Pancreas (tissue), 10 donors: Measurements from ENCODE around the gene RFX8. TPM values are rescaled to one million over a fixed set of nuclear protein-coding genes. Genes with fewer than 3 reads are reported as not detected.

Experiments used
- ATAC-seq, 4 donors: fragments of 200-7000 bp; cut with Tn5 transposase; one replicate each; pipeline versions ENCODE4 v1.8.0 to v1.9.1; 2020; ENCODE audit warnings: mild to moderate bottlenecking in 4 of 4, moderate library complexity in 4 of 4
- DNase-seq, 6 donors: peaks; one replicate each; pipeline ENCODE4 v3.0.0-alpha.2; 2020
- FAIRE-seq: peaks from 2 replicates; lab custom pipeline; 2012; peaks lifted over from hg19 to GRCh38; lab: Jason Lieb, UNC
- H3K27ac ChIP-seq, 4 donors: fragments of 200-600 bp; sonication (generic); 1 replicate in 3 of 4; 2 replicates in 1 of 4; pipeline versions ENCODE4 v1.5.0 to v1.8.0; 2020
- H3K27me3 ChIP-seq, 4 donors: fragments of 200-600 bp; one replicate each; pipeline ENCODE4 v1.8.0; 2021
- H3K36me3 ChIP-seq, 3 donors: fragments of 200-600 bp; sonication (generic) in 1 of 3; one replicate each; pipeline versions ENCODE4 v1.5.0 to v1.8.0; 2020 to 2021
- H3K4me1 ChIP-seq, 3 donors: fragments of 200-600 bp; one replicate each; pipeline ENCODE4 v1.8.0; 2021
- H3K4me3 ChIP-seq, 4 donors: fragments of 200-600 bp; sonication (generic) in 2 of 4; one replicate each; pipeline versions ENCODE4 v1.5.0 to v1.8.0; 2020 to 2021
- H3K9me3 ChIP-seq, 4 donors: fragments of 200-600 bp; one replicate each; pipeline ENCODE4 v1.8.0; 2021
- CTCF ChIP-seq, 4 donors: fragments of 200-600 bp; sonication (generic) in 3 of 4; IDR thresholded peaks; one replicate each; pipeline versions ENCODE4 v1.5.0 to v1.8.0; 2021; ENCODE audit warnings: antibody characterized with exemption in 4 of 4
- WGBS, 2 donors: extraction: QIAGEN DNeasy Blood & Tissue Kit; methylation state at CpG; one replicate each; pipeline ENCODE4 v1.1.7; 2013; 5-methylcytosine and 5-hydroxymethylcytosine counted together
- intact Hi-C, 3 donors: fragments of 100-400 bp; cut with DNase I; formaldehyde crosslinking; loops; one replicate each; pipeline versions ENCODE4 v1.11.1 to v1.14.2; 2022
- polyA plus RNA-seq, 2 donors: library from polyadenylated mRNA; stranded (reverse); fragments of 200-250 nt; gene quantifications; one replicate each; pipeline ENCODE4 v1.2.3, GENCODE V29; 2013
- total RNA-seq, 6 donors: library from RNA; stranded (reverse); fragmentation: NEBNext Ultra II Directional in 4 of 6; extraction: Animal tissue kit (Norgen Biotek cat#: 25700) in 4 of 6; gene quantifications; one replicate each; pipeline versions ENCODE4 v1.2.1 to v1.2.4, GENCODE V29; 2021 to 2023
- donor health status: healthy with polysubstance abuse.
- donor health status: DM: no; HTN: no; CAD: no; lungs with moderate emphysema.
- donor health status: DM: no; HTN: no; CAD: no.
- donor health status: control.
- donor health status: control.
- donor health status: Bipolar disorder and iron deficiency.
- donor health status: DM: yes; HTN: yes; CAD: no.
- donor health status: DM: no; HTN: no; CAD: no.
- donor health status: DM: no; HTN: no; CAD: no.
- donor health status: DM: yes; HTN: yes; CAD: no.

RFX8 gene
- total and polyA plus RNA-seq, 8 donors = 0.15 to 0.52 (median 0.34) TPM; not detected in 4

GRCh38 chr2:101382442-101382841, 92.5 kb downstream of the RFX8 start:
- DNase-seq (no peak), ATAC-seq (no peak), FAIRE-seq (no peak)
- Histone ChIP-seq H3K9me3 (no peaks in the 10 kb centered on the region), H3K27me3 (peaks cover 0 to 5% (median 2%) of the 10 kb centered on the region in 4 donors), H3K36me3 (no peaks in the 10 kb centered on the region), H3K4me1 (peaks cover 0 to 5% (median 0%) of the 10 kb centered on the region in 3 donors), H3K27ac (no peak overlapping the region), H3K4me3 (no peak overlapping the region)
- intact Hi-C loops = no loop called here
- no peak for TF ChIP-seq CTCF (IDR thresholded peaks at IDR 0.05)
- WGBS, 2 donors = 85 to 91% methylated on average over 2 of the region's 2 CpGs

- WGBS, 2 donors = 77 to 78% methylated on average over 11 of the region's 11 CpGs
- H3K36me3 ChIP-seq = no peaks in the 10 kb centered on the region
- H3K27me3 ChIP-seq = peaks cover 0 to 5% (median 0%) of the 10 kb centered on the region in 4 donors
- no peak for DNase-seq
- H3K9me3 ChIP-seq = no peaks in the 10 kb centered on the region
- no peak for TF ChIP-seq CTCF (IDR thresholded peaks at IDR 0.05)
- intact Hi-C loops = no loop called here
- no peaks in the 10 kb centered on the region for H3K4me1 ChIP-seq
- no peak overlapping the region for H3K4me3 ChIP-seq
- FAIRE-seq = no peak
- no peak overlapping the region for H3K27ac ChIP-seq
- peak in 3 of 4 donors; percentile 34 to 54 (median 44) for ATAC-seq
Measured at GRCh38 chr2:101380376-101380775, 94.5 kb downstream of the RFX8 start.

GRCh38 chr2:101379091-101379490, 95.8 kb downstream of the RFX8 start:
- Histone ChIP-seq H3K4me1 (no peaks in the 10 kb centered on the region), H3K27ac (no peak overlapping the region), H3K4me3 (no peak overlapping the region), H3K36me3 (no peaks in the 10 kb centered on the region), H3K27me3 (no peaks in the 10 kb centered on the region), H3K9me3 (no peaks in the 10 kb centered on the region)
- no peak for FAIRE-seq
- TF ChIP-seq CTCF (IDR thresholded peaks at IDR 0.05) = no peak
- WGBS, 2 donors = 92 to 95% methylated on average over 2 of the region's 2 CpGs
- ATAC-seq = no peak
- no peak for DNase-seq
- intact Hi-C loops = no loop called here

GRCh38 chr2:101375653-101376052, 99.3 kb downstream of the RFX8 start:
- 49 to 51% methylated on average over 9 of the region's 9 CpGs for WGBS, 2 donors
- H3K36me3 ChIP-seq = no peaks in the 10 kb centered on the region
- no peaks in the 10 kb centered on the region for H3K27me3 ChIP-seq
- DNase-seq (no peak), ATAC-seq (no peak), FAIRE-seq (no peak)
- H3K27ac ChIP-seq = no peak overlapping the region
- H3K9me3 ChIP-seq = no peaks in the 10 kb centered on the region
- H3K4me1 ChIP-seq = no peaks in the 10 kb centered on the region
- TF ChIP-seq CTCF (IDR thresholded peaks at IDR 0.05) = no peak
- intact Hi-C loops = no loop called here
- no peak overlapping the region for H3K4me3 ChIP-seq

- no peaks in the 10 kb centered on the region for H3K4me1 ChIP-seq
- H3K4me3 ChIP-seq = no peak overlapping the region
- H3K9me3 ChIP-seq = no peaks in the 10 kb centered on the region
- intact Hi-C loops = no loop called here
- 80 to 82% methylated on average over 7 of the region's 7 CpGs for WGBS, 2 donors
- no peak for FAIRE-seq
- no peaks in the 10 kb centered on the region for H3K36me3 ChIP-seq
- no peak for DNase-seq
- H3K27me3 ChIP-seq = no peaks in the 10 kb centered on the region
- TF ChIP-seq CTCF (IDR thresholded peaks at IDR 0.05) = no peak
- ATAC-seq = no peak
- H3K27ac ChIP-seq = no peak overlapping the region
Measured at GRCh38 chr2:101374821-101375561, 99.9 kb downstream of the RFX8 start.
